Astrocyte (in vitro differentiated cells and primary cell): ENCODE measurements around the gene FHIT.

Experiments
- EZH2 ChIP-seq: IDR thresholded peaks from 2 replicates; pipeline ENCODE4 v1.6.1; 2012; ENCODE audit warnings: mild to moderate bottlenecking, low read length, inconsistent platforms; ENCODE audit not compliant: insufficient read depth
- TF ChIP-seq, protein P1 (sequence below): IDR thresholded peaks from 2 replicates; pipeline ENCODE4 v1.5.1; 2011; ENCODE audit warnings: low read depth, mild to moderate bottlenecking, inconsistent platforms, low read length, moderate library complexity; ENCODE audit not compliant: insufficient read depth

DNA sequence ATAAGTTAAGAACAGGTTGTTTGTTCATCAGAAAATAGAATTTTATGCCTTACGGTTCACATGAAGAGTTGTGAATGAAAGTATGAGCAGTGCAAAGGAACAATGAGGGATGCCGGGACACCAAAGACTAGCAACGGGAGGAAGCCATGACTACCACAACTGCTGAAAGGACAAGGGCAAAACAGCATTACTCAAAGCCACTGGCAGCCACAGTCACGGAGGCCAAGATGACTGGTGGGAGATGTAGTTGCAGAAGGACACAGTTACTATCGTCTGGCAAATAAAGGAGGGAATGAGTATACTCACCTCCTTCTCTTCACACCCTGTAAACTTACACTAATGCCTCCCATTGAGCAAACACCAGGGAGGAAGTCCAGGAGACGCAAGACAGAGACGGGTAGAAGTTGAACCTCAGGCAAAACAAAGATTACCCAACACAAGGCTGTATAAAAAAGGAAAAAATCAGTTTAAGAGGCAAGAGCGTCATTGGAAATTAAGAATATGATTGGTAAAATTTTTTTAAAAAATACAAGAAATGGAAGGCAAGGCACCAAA lies 675.5 kb downstream of the FHIT start:
- TF ChIP-seq EZH2: no peak
- TF ChIP-seq, protein P1, sequence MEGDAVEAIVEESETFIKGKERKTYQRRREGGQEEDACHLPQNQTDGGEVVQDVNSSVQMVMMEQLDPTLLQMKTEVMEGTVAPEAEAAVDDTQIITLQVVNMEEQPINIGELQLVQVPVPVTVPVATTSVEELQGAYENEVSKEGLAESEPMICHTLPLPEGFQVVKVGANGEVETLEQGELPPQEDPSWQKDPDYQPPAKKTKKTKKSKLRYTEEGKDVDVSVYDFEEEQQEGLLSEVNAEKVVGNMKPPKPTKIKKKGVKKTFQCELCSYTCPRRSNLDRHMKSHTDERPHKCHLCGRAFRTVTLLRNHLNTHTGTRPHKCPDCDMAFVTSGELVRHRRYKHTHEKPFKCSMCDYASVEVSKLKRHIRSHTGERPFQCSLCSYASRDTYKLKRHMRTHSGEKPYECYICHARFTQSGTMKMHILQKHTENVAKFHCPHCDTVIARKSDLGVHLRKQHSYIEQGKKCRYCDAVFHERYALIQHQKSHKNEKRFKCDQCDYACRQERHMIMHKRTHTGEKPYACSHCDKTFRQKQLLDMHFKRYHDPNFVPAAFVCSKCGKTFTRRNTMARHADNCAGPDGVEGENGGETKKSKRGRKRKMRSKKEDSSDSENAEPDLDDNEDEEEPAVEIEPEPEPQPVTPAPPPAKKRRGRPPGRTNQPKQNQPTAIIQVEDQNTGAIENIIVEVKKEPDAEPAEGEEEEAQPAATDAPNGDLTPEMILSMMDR: no peak
